DMS114 treated with DMSO at 0.1 percent for 48 hours (cell line): ENCODE measurements around the gene SELENOS.

Source experiments
- DNase-seq: peaks from one replicate; lab custom pipeline; 2025; ENCODE audit not compliant: unreplicated experiment; lab: John Stamatoyannopoulos, UW

The SELENOS gene

DNA sequence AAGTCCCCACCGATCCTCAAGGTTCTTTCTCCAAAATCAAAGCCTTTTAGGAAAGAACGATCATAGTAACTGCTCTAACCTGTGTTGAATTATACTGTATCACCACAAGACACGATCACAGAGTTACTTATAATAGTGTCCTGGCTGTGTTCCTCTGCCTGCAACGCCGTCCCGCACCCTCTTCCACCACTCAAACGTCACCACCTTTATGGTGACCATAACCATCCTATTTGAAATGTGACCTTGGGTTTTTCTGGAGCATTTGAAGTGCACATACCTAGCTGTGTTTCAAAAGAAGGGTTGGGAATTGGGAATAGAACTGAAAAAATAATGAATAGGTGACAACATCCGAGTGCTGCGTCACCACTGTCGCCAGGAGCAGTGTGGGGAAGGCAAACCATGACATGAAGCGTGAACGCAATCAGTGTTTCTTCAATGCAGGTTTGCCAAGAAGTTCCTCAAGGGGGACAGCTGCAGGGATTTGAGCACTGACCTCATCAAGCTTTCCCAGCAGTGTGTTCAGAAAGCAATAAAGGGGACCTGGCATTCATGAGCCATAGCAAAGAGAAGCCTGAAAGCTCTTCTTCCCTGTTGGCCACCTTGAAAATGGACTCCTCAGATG lies 769 bp upstream of the SELENOS start:
- no peak for DNase-seq

DNA sequence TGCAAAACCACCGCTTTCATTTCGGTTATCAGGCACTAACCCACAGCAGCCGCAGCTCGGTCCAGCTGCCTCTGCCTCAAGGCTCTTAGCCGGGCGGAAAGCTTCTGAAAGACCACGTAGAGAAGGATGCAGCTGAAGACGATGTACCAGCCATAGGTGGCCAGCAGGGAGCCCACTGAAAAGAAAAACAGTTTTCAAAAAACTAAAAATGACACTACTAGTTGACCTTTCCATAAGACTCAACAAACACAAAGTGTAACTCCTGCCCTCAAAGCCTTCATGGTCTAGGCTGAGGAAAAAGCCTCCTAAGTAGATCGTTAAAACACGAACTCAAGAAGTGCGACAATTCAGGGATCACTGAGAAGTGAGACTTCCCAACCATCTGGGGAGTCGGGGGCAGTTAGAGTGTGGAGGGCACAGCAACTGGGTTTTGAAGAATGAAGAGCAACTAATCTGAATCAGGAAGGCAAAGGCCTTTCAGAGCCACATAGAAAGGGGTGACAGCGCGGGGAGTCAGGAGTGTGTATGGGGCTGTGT lies 716 bp downstream of the SELENOS start:
- DNase-seq, result peak; percentile 19

DNA sequence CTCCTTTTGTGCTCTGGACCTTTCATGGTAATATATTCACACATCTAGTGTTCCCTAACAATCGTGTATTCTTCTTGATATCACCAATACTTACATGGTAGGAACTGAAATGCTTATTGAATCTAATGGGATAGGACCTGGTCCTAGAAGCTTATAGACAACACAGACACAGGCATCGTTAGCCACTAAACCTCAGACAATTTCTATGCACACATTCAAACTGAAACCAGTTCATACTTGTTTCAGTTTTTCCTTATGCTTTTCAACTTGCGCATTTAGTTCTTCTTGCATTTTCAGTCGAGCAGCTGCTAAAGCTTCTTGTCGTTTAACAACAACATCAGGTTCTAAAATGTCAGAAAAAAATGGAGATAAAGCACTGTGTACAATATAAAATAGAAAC lies 2.3 kb downstream of the SELENOS start:
- DNase-seq, result no peak

DNA sequence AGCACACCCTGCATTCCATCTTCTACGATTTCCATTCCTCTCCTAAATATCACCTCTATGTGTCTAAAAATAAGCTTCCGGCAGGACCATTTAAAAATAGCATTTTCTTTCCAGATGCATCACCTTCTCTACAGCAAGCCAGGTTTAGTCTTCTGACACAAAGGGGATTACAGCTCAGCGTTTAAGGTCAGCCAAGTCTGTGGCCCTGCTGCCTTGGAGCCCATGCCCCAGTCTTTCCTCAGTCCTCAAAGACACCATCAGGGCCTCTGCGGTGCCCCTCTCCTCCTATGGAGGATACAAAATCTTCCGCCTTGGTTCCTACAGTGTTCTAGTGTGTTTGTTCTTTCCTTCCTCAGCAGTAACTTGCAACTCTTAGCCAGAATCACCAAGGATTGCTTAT lies 3.8 kb downstream of the SELENOS start:
- no peak for DNase-seq

DNA sequence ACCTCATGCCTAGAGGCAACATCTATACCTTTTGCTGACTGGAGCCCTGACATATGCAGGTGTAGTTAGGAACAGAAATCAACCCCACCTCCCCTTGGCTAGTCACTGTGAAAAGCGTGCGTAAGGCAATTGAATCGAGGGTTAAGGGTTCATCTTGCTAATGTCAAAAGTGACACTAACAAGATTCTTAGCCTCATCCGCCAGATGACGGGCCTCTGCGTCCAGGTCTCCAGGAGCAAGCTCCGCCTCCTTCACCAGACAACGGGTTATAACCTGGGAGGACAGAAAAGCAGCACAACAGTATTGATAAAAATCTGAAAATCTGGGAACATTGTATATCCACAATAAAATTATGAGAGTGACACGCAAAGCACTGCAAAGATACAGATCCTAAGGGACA lies 4.7 kb downstream of the SELENOS start:
- DNase-seq, result no peak

DNA sequence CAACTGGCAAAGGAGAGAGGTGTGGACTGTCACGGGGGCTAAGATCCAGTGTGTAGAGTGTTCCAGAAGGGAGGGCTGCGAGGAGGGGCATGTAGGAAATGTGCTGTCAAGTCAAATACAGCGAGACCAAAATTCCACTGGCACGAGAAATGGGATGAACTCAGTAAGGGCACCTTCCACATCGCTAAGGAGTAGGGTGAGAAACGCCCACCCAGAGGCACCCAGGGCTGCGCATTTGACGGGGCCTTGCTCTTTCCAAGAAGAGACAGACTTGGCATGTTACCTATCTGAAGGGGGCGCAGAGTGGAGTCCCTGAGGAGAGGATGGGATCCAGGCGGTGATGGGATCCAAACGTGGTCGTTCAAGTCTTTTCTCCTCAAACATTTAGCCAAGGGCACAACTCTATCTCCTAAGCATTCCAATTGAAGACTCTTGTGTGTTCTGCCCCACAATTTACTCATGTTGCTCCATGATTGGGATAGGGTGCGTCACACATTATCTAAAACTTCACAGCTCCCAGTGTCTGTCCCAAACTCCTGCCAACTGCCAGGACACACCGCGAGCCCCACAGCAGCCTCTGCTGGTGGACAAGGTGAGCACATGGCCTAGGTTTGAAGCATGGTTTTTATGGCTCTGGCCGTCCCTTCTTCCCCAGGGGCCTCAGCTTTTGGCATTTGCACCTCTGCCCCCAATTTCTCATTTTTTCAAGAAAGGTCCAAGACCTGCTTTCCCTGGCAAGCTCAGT lies 7.6 kb downstream of the SELENOS start:
- DNase-seq, result no peak

DNA sequence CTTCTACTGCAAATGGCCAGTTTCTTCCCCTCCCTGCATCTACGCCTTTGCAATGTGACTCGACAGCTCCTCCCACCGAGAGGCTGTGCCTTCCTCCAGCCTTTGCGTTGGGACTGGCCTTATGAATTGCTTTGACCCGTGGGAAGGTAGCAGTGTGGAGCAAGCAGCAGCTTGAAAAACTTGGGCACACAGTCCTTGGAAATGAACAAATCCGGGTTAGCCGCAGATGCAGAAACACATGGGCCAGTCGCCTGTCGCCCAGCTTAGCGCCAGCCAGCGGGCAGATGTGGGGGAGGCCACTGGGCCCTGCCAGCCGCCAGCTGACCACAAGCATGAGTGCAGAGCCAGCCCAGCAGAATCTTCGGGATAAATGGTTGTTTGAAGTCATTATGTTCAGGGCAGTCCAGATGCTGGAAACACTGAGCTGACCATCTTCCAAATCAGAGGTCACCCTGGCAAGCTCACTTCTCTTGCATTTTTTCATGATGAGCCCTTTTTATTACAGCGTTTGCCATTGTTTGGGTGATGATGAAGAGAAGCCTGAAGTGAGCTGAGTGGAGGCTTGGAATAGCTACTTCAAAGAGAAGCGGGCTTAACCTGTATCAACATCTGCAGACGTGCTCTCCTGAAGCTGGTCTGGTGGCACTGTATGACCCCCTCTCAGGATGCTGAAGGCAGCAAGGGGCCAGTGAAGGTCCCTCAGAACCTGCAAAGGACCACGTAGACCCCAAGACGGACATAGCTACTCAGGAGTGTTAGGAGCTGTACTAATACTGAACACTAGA lies 9.8 kb downstream of the SELENOS start:
- DNase-seq, result no peak

DNA sequence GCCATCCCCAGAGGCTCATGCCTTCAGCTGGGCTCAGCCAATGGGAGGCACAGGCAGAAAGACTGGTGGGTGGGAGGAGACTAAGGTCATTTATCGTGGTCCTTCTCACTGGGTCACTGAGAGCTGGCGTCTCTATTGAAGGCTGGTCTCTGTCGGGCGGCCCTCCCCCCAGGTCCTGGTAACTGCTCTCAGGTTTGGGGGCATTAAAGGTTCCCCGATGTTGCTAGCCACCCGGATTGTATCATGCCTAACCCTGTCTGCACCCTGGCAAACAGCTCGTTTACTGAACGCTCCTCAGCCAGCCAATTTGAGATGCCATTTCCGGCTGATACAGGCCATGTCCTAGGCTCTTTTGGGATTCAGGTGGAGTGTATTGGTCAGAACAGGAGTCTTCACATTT lies 10.5 kb downstream of the SELENOS start:
- DNase-seq, result no peak

DNA sequence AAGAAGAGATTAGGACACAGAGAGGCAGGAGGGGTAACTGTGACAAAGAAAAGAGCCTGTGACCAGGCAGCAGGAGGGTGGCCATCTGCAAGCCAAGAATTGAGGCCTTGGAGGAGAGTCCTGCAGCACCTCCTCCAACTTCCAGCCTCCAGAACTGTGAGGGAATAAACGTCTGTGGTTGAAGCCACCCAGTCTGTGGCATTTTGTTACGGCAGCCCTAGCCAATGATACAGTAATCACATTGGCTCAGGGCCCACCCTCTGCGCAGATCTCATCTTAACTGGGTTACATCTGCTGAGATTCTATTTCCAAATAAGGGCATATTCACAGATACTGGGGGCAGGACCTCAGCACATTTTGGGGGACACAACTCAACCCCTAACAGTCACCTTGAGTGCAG lies 11.3 kb downstream of the SELENOS start:
- no peak for DNase-seq

DNA sequence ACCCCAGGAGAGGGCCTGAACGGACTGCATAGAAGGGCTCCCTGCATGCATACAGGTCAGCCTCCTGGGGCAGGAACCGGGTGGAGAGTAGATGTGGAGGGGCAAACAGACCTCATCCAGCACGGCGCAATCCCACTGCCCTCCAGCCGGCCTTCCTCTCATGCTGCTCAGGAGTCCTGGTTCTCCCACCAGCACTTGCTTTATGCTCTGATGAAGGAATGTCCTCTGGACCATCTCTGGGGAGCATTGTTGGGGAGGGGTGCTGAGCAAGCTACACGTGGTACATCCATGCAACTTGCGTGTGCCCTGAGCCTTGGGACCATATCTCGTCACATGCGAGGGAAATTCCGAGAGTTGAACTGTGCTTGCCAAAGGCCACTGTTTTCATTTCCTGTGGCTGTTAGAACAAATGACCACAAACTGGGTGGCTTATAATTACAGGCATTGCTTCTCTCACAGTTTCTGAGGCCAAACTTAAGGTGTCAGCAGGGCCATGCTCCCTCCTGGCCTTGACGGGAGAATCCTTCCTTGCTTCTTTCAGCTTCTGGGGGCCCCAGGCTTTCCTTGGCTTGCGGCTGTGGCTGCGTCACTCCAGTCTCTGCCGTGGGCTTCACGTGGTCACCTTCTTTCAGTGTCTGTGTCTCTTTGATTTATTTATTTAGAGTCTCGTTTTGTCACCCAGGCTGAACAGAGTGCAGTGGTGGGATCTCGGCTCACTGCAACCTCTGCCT lies 12.2 kb downstream of the SELENOS start:
- DNase-seq, result no peak

DNA sequence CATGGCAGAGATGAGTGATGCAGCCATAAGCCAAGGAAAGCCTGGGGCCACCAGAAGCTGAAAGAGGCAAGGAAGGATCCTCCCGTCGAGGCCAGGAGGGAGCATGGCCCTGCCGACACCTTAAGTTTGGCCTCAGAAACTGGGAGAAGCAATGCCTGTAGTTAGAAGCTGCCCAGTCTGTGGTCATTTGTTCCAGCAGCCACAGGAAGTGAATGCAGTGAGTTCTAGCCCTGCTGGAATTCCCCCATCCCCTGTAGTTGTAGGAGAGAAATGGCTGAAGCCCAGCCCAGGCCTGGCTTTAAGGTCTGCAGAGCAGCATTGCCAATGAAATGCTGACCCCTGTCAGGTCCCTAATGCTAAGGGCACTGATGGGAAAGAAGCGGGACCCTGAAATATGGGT lies 13.3 kb downstream of the SELENOS start:
- no peak for DNase-seq

DNA sequence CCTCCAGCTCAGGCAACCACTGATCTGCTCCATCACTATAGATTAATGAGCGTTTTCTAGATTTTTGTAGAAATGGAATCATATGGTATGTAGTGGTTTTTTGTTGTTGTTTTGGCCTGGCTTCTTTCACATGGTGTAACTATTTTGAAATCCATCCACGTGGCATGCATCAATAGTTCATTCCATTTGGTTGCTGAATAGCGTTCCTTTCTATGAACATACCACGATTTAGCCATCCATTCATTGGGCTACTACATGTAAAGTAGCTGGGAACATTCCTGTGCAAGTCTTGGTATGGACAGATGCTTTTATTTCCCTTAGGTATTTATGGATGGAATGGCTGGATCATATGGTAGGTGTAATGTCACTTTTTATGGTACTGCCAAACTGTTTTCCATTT lies 14.7 kb downstream of the SELENOS start:
- no peak for DNase-seq

DNA sequence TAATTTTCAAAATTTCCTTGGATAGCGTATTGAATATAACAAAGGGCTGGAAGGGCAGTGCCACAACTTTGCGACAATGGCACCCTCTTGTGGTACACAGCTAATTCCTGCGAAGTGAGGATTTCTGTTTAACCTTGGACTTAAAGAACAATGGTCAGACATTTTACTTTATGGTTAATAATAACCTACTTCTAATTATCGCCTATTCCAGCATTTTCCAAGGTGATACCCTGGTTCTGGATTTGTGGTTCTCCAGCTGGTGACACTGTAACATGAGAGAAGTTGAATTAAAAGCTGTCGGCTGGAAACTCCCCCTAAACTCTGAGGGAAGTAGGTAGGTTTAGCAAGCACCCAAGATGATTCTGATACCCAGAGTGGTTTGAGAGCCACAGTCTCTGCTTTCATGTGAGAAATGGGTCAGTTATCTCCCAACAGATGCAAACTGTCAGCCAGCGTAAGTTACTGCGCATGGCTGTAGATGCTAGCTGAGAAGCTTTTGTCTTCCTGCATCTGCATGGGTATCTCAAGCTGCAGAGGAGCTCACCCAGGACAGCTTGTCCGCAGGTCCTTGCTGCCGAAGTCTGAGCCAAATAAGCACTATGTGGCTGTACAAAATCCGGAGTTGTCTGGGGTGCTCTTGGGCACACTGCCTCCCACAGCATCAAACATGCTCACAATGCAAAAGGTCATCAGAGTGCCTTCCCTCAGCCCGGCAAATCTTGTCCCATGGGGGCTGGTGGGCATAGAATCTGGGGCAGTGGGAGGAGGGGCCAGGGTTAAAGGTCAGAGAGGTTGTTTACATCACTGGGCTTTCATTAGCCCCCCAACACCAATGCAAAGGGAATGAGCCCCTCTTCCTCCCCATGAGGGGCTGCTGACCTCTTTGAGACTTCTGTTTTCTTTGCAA lies 18.8 kb downstream of the SELENOS start:
- DNase-seq, result peak; percentile 69

DNA sequence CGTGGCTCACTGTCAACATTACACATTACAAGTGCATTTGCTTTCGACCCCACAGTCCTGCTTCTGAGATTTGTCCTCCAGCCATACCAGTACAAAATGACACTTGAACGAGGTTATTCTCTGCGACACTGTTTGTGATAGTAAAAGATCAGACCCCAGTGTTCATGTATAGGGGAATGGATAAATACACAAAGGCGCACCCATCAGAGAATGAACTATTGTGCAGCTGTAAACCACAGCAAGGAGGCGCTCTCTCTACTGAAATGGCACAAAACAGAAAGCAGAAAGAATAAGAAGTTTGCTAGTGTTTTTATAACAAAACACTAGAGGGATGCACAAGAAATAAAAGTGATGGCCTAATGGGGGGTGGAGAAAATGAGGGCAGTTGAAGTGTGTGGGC lies 20.5 kb downstream of the SELENOS start:
- DNase-seq, result peak; percentile 21

DNA sequence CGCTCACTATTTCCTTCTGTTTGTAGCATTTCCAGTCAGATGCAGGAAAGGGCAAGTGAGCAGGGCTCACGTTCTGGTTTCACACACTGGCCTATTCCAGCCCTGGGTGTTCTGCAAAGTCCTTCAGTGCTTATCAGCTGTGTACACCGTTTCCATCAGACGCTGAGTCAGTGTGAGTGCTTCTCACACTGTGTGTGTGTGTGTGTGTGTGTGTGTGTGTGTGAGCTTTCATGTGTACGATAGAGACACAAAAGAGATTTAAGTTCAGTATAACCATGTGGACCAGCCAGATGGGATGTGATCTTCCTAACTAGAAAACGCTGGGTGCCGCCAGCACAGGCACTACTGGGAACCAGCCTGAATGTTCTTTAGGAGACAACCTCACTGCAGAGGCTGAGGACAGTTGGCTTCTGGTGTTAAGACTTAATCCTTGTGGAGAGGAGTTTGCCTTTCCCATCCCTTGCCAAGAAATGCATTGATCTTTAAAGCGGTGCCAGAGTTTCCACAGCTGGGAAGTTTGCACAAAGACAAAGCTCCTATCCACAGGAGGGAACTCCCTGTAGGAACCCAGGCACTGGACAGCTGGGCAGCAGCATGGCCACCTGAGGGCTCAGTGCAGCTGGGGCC lies 21.6 kb downstream of the SELENOS start:
- no peak for DNase-seq

DNA sequence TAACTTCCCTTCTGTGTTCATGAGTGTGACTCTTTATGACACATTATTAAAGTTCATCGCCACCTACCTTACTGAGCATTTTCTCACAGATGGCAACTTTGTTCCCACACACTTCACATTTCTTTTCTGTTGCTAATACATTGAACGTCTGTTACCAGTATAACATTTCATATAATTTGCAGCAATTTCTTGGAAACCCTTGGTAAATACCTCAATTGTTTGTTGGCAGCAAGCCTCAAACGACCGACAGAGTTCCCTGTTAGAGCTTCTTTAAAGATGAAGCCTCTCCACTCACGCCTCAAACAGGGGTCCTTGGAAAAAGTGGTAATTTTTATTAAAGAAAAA lies 22.3 kb downstream of the SELENOS start:
- no peak for DNase-seq

DNA sequence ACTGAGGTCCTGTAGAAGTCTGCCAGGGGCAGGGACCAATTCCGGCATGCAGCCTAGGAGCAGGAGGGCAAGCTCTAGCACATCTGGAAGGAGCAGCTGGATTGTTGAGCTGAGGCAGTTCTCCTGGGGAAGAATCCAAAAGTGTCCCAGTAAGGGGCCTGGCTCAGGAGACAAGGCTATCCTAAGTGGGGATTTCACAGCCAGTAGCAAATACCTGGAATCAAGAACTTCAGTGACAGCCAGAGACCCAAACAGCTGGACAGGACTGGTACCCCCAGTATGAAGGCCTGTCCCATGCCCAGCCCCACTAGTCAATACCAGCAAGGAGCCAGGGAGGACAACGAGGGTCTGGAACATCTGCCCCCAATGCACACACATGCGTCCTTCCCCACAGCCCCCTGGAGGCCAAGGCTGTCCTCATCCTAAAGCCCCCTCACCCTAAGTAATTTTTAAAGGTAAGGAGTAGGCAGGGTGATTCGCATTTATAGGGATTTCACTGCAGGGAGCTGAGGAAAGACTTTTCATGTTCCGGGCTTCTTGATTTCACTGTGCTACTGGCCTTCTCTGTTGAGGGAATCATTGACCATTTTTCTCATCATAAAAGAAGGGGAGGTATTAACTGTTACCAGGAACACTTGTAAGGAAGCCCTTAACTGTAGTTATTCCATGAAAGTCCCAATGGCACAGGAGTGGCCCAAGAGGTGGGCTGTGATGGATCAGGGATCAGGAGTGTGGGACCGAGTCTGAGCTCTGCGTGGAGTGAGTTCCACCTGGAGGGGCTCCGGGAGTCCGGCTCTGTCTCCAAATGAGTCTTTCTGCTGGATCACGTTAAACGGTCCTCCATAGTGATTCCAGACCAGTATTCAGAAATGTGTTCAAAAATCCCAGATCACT lies 22.9 kb downstream of the SELENOS start:
- peak; percentile 12 for DNase-seq

DNA sequence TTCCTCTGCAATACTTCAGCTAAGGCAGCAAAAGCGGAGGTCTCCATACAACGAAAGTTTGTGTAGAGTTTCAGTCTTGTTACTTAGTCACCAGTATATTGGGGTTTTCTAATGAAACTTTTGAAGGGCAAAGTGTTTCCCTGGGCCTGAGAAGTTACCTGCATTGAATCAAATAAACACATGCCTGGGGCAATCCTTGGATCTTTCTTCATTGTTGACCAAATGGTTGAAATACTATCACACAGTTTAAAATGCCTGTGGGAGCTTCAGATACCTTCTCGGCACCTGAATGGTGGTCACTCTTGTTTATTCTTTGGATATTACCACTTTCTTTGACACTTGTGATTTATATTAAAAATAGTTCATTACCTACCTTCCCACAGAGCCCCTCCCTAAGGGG lies 24.4 kb downstream of the SELENOS start:
- no peak for DNase-seq
